A204.1 (cell line): ENCODE results near the gene FOXD4.
"Not testable (repeated sequence)": the region's sequence is repeated elsewhere in the genome, so short reads cannot be mapped to it uniquely, and the experiment has no call there.

ENCODE experiments used
- FAIRE-seq: peaks from 2 replicates; lab custom pipeline; 2012; peaks lifted over from hg19 to GRCh38; lab: Jason Lieb, UNC

The FOXD4 gene

DNA sequence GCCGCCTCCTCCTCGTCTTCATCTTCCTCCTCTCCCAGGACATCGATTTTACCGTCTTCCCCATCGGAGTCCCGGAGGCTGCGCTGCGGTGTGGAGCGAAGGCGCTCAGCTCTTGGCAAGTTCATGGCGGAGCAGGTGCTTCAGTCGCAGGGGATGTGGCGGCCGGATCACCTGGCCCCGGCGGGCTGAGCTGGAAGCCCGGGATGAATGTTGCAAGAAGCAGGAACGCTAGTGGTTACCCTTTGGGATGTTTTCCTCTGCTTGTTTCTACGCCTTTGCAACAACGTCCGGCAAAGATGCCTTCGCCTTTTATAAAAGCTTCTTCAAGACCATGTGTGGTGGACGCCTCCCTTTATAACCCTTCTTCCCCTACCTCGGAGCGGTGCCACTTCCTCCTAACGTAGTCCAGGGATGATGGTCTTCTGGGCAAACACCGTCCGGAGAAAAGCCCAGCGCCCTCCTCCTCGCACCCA, at the start of gene FOXD4:
Gene FOXD4, minus strand, starts transcription at position 423 of the 473 bp plus-strand sequence. Its CDS starts 298 bp downstream, at position 125.
- not testable (repeated sequence) for FAIRE-seq

DNA sequence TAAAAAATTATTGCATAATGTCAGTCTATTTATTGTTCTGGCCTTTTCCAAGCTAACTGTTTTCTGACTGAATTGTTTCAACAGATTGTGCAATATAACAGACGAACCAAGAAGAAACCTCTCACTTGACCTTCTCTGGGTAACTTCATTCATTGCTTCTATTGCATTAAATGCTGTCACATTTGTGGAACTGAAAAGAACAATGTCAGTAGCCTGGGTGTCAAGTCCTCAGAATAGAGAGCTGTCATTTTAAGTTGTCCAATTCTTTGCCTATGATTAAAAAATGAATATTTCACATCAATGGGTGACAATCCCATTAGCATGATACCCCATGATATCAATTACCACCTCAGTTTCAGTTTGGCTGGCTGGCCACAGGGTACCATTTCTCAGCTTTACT, 41.7 kb upstream of the FOXD4 start:
- not testable (repeated sequence) for FAIRE-seq

DNA sequence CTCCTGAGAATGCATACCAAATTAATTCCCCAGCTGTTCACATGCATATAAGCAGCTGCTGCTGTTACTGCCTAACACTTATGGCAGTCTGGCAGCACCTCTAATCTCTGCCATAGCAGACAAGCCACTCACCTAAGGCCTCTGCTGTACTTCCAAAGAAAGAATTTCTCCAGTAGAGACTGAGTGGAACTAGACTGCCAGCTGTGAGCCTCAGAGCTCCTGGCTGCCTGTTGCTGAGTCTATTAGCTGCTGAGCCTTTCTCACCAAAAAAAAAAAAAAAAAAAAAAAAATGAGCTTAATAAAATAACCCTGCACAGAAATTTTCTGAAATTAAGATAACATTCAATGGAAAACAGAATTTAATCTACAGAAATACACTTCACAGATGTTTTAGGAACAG, 33.0 kb upstream of the FOXD4 start:
- not testable (repeated sequence) for FAIRE-seq

DNA sequence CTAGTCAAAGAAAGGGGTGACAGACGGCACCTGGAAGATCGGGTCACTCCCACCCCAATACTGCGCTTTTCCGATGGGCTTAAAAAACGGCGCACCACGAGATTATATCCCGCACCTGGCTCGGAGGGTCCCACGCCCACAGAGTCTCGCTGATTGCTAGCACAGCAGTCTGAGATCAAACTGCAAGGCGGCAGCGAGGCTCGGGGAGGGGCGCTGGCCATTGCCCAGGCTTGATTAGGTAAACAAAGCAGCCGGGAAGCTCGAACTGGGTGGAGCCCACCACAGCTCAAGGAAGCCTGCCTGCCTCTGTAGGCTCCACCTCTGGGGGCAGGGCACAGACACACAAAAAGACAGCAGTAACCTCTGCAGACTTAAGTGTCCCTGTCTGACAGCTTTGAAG, 21.7 kb upstream of the FOXD4 start:
- FAIRE-seq = not testable (repeated sequence)

DNA sequence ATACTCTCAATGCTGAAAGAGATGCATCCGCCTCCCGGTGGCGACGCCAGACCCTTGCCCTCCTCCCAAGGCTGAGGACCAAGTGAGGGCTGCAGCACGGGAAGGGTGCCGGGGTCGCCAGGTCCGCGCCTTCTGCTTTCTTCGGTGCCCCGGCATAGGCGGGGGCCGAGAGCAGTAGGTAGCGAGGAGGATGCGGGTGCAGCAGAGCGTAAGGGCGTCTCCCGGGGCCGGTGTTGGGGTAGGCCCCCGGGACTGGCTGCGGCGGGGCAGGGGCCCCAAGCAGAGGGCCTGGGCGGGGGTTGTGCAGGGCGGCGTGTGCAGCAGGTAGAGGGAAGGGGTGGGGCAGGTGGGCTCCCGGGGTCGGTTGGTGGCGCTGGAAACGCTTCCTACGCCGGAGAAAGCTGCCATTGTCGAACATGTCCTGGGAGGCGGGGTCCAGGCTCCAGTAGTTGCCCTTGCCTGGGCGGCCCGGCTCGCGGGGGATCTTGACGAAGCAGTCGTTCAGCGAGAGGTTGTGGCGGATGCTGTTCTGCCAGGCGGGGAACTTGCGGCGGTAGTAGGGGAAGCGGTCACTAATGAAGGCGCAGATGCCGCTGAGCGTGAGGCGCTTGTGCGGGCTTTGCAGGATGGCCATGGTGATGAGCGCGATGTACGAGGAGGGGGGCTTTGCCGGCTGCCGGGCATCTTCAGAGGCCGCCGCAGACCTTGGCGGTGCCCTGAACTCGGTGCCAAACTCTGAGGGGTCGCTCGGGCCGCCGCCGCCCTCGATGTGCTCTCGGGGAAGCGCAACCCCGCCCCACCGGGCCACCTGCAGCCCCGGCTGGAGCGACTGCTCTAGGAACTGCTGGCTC, 848 bp downstream of the FOXD4 start:
- FAIRE-seq = not testable (repeated sequence)

DNA sequence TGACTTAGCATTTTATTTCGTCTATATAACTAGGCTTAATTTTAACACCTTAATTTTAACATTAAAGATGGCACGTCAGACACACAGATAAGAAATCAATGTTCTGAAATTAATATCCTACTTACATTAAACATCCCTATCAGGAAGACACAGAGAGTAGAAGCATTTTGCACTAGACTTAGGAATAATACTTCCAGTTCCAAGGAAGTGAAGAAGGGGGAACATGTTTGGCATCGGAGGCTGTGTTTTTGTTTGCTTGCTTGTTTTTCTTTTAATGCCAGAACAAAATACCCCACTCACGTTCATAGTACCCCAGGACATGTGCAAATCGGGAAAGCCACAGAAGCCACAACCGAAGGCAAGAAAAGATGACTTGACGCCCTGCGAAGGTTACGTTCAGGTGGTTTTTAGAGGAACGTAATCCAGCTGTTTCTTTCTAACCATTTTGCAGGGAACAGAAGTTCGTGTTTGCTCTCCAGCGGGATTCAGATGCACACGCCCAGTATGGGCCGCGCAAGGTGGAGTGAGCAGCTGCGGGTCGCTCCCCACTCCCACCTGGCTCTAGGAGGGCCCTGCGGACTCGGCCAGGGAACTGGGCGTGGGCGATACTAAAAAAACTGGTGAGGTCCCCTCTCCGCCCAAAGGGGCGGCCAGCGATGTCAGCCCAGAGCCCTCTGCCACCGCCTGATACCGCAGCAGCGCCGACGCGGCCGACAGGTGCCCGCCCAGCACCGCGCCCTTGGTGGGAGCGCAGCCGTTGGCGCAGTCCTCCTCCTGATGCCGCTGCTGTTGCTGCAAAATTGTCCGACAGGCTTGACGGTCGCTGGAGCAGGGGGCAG, 1.8 kb downstream of the FOXD4 start:
- FAIRE-seq = not testable (repeated sequence)

DNA sequence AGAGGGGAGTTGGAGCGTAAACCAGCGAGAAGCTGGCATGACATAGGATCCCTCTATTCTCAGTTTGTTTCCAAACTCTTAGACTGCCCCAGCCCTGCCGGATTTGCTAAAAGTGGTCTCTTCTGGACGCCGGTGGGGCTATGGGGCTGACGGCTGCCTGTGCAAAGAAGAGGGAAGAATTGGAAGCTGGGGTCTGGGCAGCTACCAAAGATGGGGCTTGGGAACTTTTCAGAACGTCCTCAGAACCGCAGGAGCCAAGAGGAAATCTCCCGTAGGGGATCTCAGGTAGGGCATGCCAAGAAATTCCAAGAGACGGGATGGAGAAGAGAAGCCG, 3.1 kb downstream of the FOXD4 start:
- FAIRE-seq = not testable (repeated sequence)

DNA sequence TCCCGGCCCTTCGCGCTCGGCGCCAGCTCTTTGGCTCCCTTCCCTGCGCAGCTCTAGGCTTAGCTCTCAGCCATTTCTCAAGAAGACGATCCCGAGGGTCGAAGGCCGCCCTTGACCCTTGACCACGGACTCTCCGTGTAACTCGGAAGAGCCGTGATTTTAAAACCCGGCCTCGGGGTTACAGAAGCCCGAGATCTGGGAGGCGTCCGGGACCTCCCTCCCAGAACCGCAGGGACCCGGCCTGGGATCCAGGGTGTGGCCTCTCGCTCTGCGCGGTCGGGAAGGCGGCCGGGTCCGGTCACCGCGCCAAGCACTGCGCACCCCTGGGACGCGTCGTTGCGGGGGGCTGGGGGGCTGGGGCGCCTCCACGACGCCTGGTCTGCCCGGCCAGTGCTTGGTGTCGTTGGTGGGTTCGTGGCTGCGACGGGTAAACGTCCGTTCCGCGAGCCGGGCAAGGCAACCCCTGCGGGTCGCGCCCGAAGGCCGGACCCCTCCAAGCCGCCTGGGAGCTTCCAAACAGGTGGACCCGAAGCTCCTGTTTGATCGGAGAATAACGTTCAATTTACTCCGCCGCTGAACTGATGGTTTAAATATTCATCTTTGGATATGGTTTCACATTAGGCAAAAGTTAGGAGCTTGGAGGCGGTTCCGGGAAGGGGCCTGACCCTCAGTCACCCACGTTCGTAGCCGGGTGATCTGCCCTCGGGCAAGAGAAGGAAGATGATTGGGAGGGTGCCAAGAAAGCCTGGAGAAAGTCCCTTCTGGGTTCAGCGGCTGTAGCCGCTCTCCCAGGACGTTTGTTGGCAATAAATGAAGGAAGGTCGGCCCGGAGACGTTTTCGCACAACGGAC, 3.7 kb downstream of the FOXD4 start:
- FAIRE-seq = not testable (repeated sequence)

DNA sequence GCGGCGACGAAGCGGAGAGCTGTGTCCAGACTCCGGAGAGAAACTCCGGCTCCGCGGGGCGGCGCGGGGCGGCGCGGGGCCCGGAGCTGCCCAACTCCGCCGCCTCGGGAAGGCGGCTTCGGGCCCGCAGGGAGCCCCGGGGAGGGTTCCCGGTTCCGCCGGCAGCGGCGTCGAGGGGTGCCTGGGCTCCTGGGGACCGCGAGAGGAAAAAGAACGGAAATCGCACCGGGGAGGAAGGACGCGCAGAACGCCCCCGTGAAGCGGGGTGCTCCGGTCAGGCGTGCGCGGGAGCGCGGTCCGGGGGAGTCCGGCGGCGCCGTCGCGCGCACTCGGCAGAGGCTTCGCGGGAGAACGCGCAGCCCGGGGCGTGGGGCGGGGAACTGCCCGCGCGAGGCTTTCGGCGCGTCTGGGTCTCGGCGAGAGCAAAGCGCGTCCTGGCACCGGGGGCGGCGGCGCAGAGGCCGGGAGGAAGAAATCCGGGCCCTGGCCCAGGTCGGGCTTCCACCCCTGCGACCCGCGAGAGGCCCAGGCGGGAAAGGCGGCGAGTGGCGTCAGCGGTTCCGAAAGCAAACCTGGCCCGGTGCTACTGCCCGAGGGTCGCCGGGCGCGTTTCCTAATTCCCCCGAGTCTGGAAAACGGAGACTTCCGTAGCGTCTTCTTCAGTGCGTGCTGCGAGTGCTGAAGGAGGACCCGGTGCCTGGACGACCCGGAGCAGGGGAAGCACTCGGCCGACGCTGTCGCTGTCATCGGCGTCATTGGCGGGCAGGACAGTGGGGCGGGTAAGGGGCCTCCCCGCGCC, 4.5 kb downstream of the FOXD4 start:
- not testable (repeated sequence) for FAIRE-seq

DNA sequence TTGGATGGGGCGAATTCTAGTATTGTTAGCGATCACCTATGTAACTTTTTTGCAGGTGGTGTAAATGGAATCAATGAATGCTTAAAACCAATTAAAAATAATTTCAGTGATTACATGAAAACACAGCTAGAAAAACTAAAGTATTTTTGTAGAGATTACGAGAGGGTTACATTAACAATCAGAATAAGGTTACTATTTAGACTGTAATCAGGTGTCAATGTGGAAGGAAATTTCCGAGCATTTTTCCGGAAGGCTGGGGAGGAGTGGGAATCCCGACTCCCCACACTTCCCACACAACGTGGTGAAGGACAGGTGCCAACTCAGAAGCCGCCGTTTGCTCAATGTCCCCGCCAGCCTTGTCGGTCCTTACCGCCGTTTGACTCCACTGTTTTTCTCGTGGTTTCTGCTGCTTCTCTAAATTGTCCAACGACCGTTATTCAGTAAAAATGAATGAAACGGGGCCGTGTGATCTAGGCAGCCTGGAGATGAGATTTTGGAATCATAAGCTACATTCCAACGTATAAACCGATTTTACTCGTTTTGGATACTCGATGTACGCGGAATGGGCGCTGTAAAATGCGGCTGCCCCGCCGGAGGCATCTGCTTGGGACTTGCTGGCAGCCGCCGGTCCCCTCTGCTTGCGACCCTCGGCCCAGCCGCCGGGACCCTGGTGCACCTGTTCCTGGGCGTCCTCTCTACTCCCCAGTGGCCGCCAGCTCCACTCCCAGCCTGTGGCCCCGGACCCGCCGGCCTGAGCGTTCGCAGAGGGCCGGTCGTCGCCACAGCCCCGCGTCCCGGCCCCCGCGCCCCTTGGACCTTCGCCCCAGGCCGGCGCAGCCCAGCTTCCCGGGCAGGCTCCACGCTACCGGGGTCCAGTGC, 5.4 kb downstream of the FOXD4 start:
- not testable (repeated sequence) for FAIRE-seq

DNA sequence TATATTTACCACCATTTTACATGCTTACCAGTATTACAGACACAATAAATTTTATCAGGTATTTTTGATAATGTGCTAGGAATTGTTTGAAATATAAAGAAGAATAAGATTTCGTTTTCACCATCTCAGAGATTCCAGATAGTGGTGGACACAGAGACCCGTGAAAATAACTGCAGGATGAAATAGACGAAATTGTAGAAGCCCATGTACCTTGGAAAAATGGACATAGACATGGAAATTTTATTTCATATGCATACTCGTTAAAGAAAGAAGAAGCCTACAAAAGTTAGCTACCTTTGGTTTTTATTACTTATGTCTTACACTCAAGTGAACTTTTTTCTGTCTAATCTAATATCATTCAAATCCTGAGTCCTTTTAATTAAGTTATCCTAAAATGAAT, 7.5 kb downstream of the FOXD4 start:
- FAIRE-seq = not testable (repeated sequence)

DNA sequence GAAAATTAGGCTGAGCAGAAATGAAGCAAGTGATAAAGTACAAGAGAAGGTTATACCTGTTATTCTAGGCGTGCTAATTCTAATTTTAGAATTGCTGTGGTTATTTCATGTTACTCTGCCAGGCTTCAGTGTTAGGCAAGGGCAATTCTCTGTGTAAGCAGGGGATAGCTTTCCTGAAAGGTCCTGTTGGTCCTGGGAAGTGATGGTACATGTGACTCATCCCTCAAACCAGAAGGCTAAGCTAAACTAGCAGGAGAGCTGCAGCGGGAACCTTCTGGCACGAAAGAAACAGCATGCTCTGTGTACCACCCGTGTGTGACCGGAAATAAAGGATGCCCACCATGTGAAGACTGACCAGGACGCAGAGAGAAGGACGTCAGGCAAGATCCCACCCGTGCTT, 8.7 kb downstream of the FOXD4 start:
- not testable (repeated sequence) for FAIRE-seq

DNA sequence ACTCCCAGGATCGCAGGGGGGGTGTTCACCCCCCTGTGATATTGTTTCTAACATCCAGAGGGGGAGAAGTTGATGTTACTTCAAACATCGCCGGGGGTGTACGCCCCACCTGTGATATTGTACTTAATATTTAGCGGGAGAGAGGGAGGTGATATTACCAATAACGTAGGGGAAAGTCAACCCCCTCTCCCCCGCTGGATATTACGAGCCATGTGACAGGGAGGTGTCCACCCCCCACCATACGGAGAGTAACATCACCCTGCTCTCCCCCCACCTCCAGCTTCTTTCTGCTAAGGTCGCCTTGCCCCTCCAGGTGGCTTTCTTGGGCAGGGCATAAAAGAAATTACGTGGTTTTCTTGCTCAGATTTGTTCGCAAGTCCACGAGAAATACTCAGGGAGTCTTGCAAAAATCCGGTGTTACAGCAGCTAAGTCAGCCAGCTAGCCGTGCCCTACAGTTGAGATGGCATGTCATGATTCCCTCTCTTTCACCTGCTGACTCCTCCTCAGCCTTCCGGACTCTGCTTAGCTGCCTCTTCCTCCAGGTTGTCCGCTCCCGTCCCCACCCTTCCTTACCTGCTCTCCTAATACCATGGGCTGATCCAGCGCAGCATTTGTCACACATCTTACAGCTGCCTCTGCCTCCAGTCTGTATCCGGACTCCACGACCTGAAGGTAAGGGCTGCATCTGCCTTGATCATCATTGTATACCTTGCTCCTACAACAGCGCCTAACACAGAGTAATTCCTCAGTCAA, 9.3 kb downstream of the FOXD4 start:
- not testable (repeated sequence) for FAIRE-seq

DNA sequence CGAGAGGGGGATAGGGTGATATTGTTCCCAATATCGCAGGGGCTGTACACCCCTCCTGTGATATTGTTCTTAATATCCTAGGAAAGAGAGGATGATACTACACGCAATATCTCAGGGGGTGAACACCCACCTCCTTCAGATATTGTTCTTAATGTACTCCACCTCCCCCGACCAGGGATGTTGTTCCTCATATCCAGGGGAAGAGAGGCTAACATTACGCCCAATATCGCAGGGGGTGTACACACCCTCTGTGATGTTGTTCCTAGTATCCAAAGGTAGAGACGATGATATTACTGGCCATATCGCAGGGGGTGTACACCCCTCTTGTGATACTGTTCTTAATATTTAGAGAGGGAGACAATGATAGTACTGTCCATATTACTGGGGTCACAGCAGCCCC, 12.2 kb downstream of the FOXD4 start:
- FAIRE-seq = not testable (repeated sequence)

DNA sequence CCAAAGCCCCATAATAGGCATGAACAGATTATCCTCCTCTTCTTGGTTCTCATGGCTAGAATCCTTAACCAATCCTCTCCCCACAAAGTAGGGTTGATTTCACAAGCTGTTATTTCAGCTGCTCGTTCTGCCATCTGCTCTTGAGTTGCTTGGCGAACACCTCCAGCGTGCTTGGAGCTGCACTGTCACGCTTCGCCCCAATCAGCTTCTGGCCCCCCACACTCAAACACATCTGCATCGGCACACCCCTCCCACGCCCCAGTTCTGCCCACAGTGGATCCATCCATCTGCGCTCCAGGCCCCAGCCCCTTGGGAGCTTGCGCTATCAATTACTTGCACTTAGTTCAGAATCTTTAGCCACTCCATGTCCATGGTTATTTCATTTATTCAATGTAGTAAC, 17.8 kb downstream of the FOXD4 start:
- not testable (repeated sequence) for FAIRE-seq

DNA sequence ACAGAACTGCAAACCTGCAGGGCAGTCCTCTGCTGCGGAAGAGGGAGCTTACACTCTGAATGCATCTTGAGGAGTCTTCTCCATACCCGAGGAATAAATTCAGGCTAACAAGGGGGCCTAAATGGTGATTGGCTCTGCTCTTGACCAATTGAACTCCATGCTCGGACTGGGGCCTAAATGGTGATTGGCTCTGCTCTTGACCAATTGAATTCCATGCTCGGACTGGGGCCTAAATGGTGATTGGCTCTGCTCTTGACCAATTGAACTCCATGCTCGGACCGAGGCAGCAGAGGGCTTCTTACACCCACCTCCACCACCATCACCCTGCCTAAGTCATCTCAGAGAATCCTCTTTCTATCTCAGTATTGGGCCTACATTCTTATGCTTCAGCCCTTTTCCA, 18.4 kb downstream of the FOXD4 start:
- FAIRE-seq = not testable (repeated sequence)

DNA sequence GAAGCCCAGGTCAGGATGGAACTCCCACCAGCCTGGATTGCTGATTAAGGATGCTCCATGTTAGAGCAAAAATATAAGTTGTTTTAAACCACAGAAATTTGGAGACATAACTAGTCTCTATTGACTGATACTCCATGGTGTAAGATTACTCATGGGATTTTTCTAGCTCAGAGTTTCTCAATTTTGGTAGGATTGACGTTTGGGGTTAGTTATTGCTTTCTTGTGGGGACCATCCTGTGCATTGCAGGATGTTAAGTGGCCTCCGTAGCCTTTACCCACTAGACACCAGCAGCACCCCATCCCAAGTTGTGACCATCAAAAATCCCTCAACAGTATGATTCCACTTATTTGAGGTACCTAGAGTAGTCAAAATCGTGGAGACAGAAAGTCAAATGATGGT, 19.4 kb downstream of the FOXD4 start:
- not testable (repeated sequence) for FAIRE-seq

DNA sequence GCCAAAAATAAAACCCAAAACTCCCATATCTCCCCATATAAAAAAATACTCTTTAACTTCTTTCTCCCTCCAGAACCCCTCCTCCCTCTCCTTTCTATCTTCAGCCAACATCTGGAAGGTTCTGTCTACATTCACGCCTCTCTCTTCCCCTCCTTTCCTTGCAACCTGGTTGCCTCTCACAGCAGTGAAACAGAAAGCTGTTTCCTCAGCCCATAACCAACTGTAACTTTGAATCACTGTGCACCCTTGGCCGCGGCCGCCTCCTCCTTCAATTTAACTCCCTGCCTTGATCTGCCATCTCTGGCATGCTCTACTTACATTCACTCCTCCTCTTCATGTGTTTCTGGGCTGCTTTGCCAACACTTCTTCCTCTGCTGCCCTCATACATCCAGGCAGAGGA, 23.2 kb downstream of the FOXD4 start:
- not testable (repeated sequence) for FAIRE-seq

DNA sequence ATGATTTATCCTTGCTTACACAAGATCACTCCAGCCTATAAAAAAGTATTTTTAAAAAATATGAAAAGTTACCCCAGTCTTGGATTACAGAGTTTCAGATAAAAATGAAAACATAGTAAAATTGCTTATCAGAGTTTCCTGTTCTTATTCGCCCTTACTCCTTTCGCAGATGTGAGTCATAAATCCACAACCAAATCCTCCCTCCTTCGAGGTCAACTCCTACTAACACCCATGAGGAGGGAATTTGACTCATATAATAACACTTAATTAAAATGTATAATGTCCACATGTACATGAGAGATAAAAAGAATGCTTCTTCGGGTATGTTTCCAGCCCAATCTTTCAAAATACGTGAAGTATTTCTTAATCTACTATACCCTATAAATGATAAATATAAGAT, 23.9 kb downstream of the FOXD4 start:
- FAIRE-seq = not testable (repeated sequence)
